ENCODE measurements around the gene DLGAP1.

DNA sequence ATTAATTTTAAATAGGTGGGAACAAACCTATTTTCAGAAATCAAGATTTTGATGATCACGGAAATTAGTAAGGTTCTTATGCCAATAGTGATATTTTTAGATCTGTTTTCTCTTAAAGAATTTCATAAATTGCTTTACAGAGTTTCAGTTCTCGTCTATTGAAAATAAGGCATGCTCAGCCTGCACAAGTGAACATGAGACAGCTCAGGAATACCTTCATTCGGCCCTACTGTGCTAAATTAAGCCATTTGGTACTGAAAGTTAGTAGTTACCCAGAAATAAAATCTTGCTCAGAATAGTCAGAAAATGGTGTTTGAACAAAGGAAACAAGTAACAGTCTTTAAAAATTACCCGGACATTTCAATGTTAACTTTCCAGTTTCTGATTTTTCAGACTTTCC lies 60.4 kb downstream of the DLGAP1 start:
- TF ChIP-seq, protein P1, sequence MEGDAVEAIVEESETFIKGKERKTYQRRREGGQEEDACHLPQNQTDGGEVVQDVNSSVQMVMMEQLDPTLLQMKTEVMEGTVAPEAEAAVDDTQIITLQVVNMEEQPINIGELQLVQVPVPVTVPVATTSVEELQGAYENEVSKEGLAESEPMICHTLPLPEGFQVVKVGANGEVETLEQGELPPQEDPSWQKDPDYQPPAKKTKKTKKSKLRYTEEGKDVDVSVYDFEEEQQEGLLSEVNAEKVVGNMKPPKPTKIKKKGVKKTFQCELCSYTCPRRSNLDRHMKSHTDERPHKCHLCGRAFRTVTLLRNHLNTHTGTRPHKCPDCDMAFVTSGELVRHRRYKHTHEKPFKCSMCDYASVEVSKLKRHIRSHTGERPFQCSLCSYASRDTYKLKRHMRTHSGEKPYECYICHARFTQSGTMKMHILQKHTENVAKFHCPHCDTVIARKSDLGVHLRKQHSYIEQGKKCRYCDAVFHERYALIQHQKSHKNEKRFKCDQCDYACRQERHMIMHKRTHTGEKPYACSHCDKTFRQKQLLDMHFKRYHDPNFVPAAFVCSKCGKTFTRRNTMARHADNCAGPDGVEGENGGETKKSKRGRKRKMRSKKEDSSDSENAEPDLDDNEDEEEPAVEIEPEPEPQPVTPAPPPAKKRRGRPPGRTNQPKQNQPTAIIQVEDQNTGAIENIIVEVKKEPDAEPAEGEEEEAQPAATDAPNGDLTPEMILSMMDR (IDR thresholded peaks at IDR 0.05; ENCODE audit: insufficient read depth, low read length, poor library complexity, severe bottlenecking) = no peak
- no peak for TF ChIP-seq EZH2phosphoT487 (conservative IDR thresholded peaks at IDR 0.05; ENCODE audit: low read length)
